Upper lobe of left lung (tissue), 4 donors: ENCODE measurements around the gene DLG2.

Source experiments
- CTCF ChIP-seq, 6 experiments: fragments of 450-650 bp in 4 of 6; fragments of 200-600 bp in 2 of 6; sonication (generic) in 2 of 6; IDR thresholded peaks; one replicate each; pipeline ENCODE4 v1.5.1; 2016 to 2019; ENCODE audit warnings: antibody characterized with exemption in 6 of 6
- EP300 ChIP-seq, 4 donors: sonication (generic); formaldehyde crosslinking; IDR thresholded peaks; one replicate each; pipeline ENCODE4 v1.5.1; 2017; ENCODE audit warnings: antibody characterized with exemption in 4 of 4, control low read depth in 2 of 4
- POLR2AphosphoS5 ChIP-seq, 2 donors: sonication (generic); formaldehyde crosslinking; IDR thresholded peaks; one replicate each; pipeline ENCODE4 v1.5.1; 2017; ENCODE audit warnings: antibody characterized with exemption in 2 of 2

DNA sequence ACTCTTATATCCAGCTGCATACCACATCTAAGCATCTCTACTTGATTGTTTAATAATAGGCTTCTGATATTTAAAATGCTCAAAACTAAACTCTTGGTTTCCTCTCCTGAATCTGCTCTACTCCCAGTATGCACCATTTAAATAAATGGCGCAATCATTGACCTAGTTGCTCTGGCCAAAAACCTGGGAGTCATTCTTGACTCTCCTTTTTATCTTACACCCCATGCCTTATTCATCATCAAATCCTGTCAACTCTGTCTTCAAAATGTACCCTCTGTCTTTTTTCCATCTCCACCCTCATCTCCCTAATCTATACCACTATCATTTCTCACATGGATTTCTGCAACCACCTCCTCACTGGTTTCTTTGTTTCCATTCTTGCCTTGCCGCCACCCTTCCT, 1941.4 kb downstream of the DLG2 start:
- TF ChIP-seq CTCF (IDR thresholded peaks at IDR 0.05) (no peak), EP300 (IDR thresholded peaks at IDR 0.05) (no peak), POLR2AphosphoS5 (IDR thresholded peaks at IDR 0.05) (no peak)
